Sigmoid colon (tissue), 7 donors: ENCODE results near the gene STN1. TPM values are rescaled to one million over a fixed set of nuclear protein-coding genes. Genes with fewer than 3 reads are reported as not detected.
A peak's percentile ranks its signal among the peaks of the same experiment; 100 is the strongest.

Source experiments
- DNase-seq: peaks from one replicate; pipeline ENCODE4 v3.0.0-alpha.2; 2019
- H3K27ac ChIP-seq, 4 donors: fragments of 200-600 bp; sonication (generic); one replicate each; pipeline ENCODE4 v1.5.1; 2016 to 2019; ENCODE audit warnings: mild to moderate bottlenecking in 1 of 4
- H3K27me3 ChIP-seq, 3 donors: fragments of 200-600 bp; sonication (generic); one replicate each; pipeline ENCODE4 v1.5.1; 2019; ENCODE audit warnings: mild to moderate bottlenecking in 1 of 3
- H3K36me3 ChIP-seq, 4 donors: fragments of 200-600 bp; sonication (generic); one replicate each; pipeline ENCODE4 v1.5.1; 2016 to 2019
- H3K4me1 ChIP-seq, 4 donors: fragments of 200-600 bp; sonication (generic); one replicate each; pipeline ENCODE4 v1.5.1; 2017 to 2019
- H3K4me3 ChIP-seq, 4 donors: fragments of 200-600 bp; sonication (generic); one replicate each; pipeline ENCODE4 v1.5.1; 2017 to 2019; ENCODE audit warnings: mild to moderate bottlenecking in 2 of 4, moderate library complexity in 1 of 4
- H3K9me3 ChIP-seq, 4 donors: fragments of 200-600 bp in 3 of 4; sonication (generic) in 3 of 4; one replicate each; pipeline versions ENCODE4 v1.5.1 to v1.6.1; 2013 to 2019
- EP300 ChIP-seq, 4 donors: sonication (generic); formaldehyde crosslinking; IDR thresholded peaks; one replicate each; pipeline ENCODE4 v1.6.1; 2017; ENCODE audit warnings: antibody characterized with exemption in 4 of 4
- POLR2A ChIP-seq, 2 donors: fragments of 450-650 bp; IDR thresholded peaks; one replicate each; pipeline ENCODE4 v1.6.1; 2016; ENCODE audit warnings: antibody characterized with exemption in 2 of 2, mild to moderate bottlenecking in 2 of 2, moderate library complexity in 2 of 2
- POLR2AphosphoS5 ChIP-seq, 4 donors: sonication (generic); formaldehyde crosslinking; IDR thresholded peaks; one replicate each; pipeline ENCODE4 v1.6.1; 2017; ENCODE audit warnings: antibody characterized with exemption in 4 of 4
- WGBS, 2 donors: extraction: QIAGEN DNeasy Blood & Tissue Kit; methylation state at CpG; one replicate each; pipeline ENCODE4 v1.1.7; 2013; 5-methylcytosine and 5-hydroxymethylcytosine counted together
- intact Hi-C: fragments of 100-400 bp; cut with DNase I; formaldehyde crosslinking; loops from one replicate; pipeline ENCODE4 v1.15.1; 2023
- polyA plus RNA-seq, 3 donors: library from polyadenylated mRNA; stranded (reverse); fragments of 200-250 nt; gene quantifications; one replicate each; pipeline ENCODE4 v1.2.3, GENCODE V29; 2013
- total RNA-seq, 4 donors: library from RNA; depleted of rRNA; stranded (reverse); fragments of >200 nt; gene quantifications; one replicate each; pipeline ENCODE4 v1.1.0, GENCODE V29; 2016
- TF ChIP-seq, protein P1 (sequence below), 4 experiments: fragments of 450-650 bp in 3 of 4; fragments of 200-600 bp in 1 of 4; IDR thresholded peaks; one replicate each; pipeline ENCODE4 v1.5.1; 2016 to 2019; ENCODE audit warnings: antibody characterized with exemption in 4 of 4, mild to moderate bottlenecking in 3 of 4, moderate library complexity in 2 of 4
- donor health status: healthy with polysubstance abuse.
- donor health status: Bipolar disorder and iron deficiency.
- donor health status: healthy.

The STN1 gene
- total and polyA plus RNA-seq, 7 donors: 16.0 to 27.7 (median 22.4) TPM

DNA sequence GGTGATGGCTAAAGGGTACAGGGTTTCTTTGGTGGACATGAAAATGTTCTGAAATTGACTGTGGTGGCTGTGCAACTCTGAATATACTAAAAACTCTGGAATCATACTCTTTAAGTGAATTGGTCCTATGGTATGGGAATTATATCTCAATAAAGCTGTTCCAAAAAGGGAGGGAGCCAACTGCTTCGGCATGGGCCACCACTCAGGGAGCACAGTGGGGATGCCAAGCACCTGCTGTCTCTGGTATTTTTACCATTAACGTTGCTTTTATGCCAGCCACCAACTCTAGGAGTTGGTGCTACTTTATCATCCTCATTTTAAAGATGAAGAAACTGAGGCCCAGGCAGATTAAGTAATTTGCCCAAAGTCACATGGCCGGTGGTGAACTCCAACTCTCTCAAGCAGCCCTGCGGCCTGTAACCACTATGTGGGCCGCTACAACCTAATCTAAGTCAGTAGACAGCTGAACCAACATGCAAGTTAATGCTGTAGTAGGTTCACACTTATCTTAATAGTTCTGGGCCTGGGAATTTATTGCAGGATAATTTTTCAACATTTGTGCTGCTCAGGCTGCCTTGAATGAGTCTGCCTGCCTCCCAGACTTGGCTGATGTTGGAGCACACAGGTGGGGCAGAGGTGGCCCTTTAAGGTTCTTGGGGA, 83.4 kb downstream of the STN1 start:
- Histone ChIP-seq H3K27ac (peak overlapping the region; percentile 8 to 62 (median 42)), H3K27me3 (no peaks in the 10 kb centered on the region), H3K36me3 (no peaks in the 10 kb centered on the region), H3K4me3 (no peak overlapping the region), H3K9me3 (no peaks in the 10 kb centered on the region), H3K4me1 (peaks cover 0 to 41% (median 33%) of the 10 kb centered on the region in 4 donors)
- intact Hi-C loops: no loop called here
- TF ChIP-seq, protein P1, sequence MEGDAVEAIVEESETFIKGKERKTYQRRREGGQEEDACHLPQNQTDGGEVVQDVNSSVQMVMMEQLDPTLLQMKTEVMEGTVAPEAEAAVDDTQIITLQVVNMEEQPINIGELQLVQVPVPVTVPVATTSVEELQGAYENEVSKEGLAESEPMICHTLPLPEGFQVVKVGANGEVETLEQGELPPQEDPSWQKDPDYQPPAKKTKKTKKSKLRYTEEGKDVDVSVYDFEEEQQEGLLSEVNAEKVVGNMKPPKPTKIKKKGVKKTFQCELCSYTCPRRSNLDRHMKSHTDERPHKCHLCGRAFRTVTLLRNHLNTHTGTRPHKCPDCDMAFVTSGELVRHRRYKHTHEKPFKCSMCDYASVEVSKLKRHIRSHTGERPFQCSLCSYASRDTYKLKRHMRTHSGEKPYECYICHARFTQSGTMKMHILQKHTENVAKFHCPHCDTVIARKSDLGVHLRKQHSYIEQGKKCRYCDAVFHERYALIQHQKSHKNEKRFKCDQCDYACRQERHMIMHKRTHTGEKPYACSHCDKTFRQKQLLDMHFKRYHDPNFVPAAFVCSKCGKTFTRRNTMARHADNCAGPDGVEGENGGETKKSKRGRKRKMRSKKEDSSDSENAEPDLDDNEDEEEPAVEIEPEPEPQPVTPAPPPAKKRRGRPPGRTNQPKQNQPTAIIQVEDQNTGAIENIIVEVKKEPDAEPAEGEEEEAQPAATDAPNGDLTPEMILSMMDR (IDR thresholded peaks at IDR 0.05): no peak
- no peak for TF ChIP-seq POLR2A (IDR thresholded peaks at IDR 0.05)
- no peak for TF ChIP-seq POLR2AphosphoS5 (IDR thresholded peaks at IDR 0.05)
- no peak for TF ChIP-seq EP300 (IDR thresholded peaks at IDR 0.05)
- 32 to 58% methylated on average over 5 of the region's 5 CpGs for WGBS, 2 donors
- DNase-seq: peak; percentile 30

DNA sequence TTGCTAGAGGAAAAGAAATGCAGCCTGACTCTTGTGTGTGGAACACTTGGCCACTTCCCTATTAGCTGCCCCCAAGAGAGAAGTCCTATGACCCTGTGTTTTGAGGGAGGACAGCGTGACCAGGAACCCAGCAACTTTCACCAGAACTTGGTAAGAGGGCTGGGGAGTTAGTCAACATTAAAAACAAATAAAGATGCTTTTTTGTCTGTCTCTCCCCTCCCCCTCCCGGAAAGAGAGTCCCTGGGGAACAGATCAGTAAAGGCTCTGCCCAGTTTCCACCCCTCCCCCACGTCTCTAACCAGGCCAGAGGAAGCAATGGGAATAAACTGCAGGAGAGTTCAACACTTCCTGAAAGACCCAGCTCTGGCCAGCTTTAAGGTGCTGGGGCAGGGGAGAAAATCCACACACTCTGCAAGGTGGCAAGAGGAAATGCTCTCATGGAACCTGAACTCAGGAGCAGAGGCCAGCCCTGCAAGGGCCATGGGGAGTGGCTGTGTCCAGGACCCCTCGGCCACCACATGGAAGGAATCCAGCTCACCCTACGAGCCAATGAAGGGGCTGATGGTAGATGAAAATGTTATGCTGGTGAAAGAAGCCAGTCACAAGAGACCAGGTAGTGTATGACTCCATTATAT, 84.1 kb downstream of the STN1 start:
- no peaks in the 10 kb centered on the region for H3K36me3 ChIP-seq
- no peak overlapping the region for H3K4me3 ChIP-seq
- H3K9me3 ChIP-seq: no peaks in the 10 kb centered on the region
- intact Hi-C loops: no loop called here
- peaks cover 0 to 34% (median 26%) of the 10 kb centered on the region in 4 donors for H3K4me1 ChIP-seq
- peak overlapping the region; percentile 8 to 62 (median 42) for H3K27ac ChIP-seq
- H3K27me3 ChIP-seq: no peaks in the 10 kb centered on the region
- no peak for TF ChIP-seq POLR2A (IDR thresholded peaks at IDR 0.05)
- TF ChIP-seq EP300 (IDR thresholded peaks at IDR 0.05): no peak
- TF ChIP-seq, protein P1 (IDR thresholded peaks at IDR 0.05): no peak
- TF ChIP-seq POLR2AphosphoS5 (IDR thresholded peaks at IDR 0.05): peak in 2 of 4 donors; percentile 14 to 20
- DNase-seq: peak; percentile 87
- 32 to 51% methylated on average over 5 of the region's 5 CpGs for WGBS, 2 donors

DNA sequence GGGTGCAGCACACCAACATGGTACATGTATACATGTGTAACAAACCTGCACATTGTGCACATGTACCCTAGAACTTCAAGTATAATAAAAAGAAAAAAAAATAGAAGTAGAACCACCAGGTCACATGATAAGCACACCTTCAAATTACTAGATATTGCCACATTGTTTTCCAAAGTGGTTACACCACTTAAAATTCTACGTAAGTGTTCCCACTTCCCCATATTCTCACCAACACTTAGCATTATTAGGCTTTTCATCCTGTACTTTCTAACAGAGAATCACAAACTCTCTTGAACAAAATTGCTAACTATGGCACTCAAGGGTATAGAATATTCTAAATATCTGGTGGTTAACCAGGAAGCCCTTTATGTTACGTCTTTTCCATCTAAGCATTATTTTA, 85.2 kb downstream of the STN1 start:
- Histone ChIP-seq H3K27me3 (no peaks in the 10 kb centered on the region), H3K9me3 (no peaks in the 10 kb centered on the region), H3K36me3 (no peaks in the 10 kb centered on the region), H3K27ac (no peak overlapping the region), H3K4me3 (no peak overlapping the region), H3K4me1 (peaks cover 0 to 25% (median 22%) of the 10 kb centered on the region in 4 donors)
- DNase-seq: no peak
- TF ChIP-seq, protein P1 (IDR thresholded peaks at IDR 0.05): no peak
- TF ChIP-seq EP300 (IDR thresholded peaks at IDR 0.05) (no peak), POLR2A (IDR thresholded peaks at IDR 0.05) (no peak), POLR2AphosphoS5 (IDR thresholded peaks at IDR 0.05) (no peak)
- WGBS, 2 donors: 94% methylated on average over 2 of the region's 2 CpGs
- intact Hi-C loops: no loop called here

Other genes with a start within 250 kb of the STN1 start
- 10 to 100 TPM; 24.5 to 58.2 (median 31.9) TPM for gene SH3PXD2A, start 62.6 kb downstream of the STN1 start, total RNA-seq
- 10 to 100 TPM; 19.0 to 23.6 (median 19.2) TPM for gene SH3PXD2A, start 62.6 kb downstream of the STN1 start, polyA plus RNA-seq
- 10 to 100 TPM; 72.1 to 96.1 (median 76.5) TPM for gene SLK, start 49.0 kb upstream of the STN1 start, total RNA-seq
- 10 to 100 TPM; 15.6 to 17.3 (median 16.5) TPM for gene SLK, start 49.0 kb upstream of the STN1 start, polyA plus RNA-seq
- gene COL17A1, start 167.7 kb upstream of the STN1 start, total RNA-seq: not detected
- gene COL17A1, start 167.7 kb upstream of the STN1 start, polyA plus RNA-seq: 10 to 100 TPM; 18.7 to 67.4 (median 24.0) TPM
- gene SFR1, start 204.0 kb upstream of the STN1 start, total RNA-seq: 10 to 100 TPM in 2 of 4 donors, 1 to 10 TPM in 2; 6.1 to 13.9 (median 10.5) TPM
- gene SFR1, start 204.0 kb upstream of the STN1 start, polyA plus RNA-seq: 1 to 10 TPM; 6.6 to 7.2 (median 6.9) TPM